HTERT RPE-1 (cell line): ENCODE measurements around the gene PPIL6.
"Not testable (repeated sequence)": the region's sequence is repeated elsewhere in the genome, so short reads cannot be mapped to it uniquely, and the experiment has no call there.

Experiments used
- in situ Hi-C: fragments of 300-500 bp; cut with MboI; formaldehyde crosslinking; loops from 4 replicates; pipeline ENCODE4 v1.14.3; 2020; ENCODE audit warnings: low sequenced_read_pairs

The PPIL6 gene

DNA sequence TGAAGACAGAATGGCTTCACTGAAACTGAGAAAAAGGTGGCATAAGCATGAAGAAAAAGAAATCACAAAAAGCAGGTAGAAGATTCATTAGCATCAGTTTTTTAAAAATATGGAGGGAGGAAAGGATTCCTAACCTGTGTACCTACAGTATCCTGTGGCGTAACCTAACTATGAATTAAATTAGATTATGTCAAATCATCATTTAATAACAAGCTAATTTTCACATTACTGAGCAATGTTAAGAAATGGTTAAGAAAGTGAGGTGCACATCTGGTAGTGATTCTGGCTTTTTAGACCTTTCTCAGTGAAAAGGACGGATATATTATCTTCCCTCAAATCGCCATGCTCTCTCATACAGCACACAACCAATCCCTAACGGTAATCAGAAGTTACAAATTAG, 70.7 kb downstream of the PPIL6 start:
- in situ Hi-C loops: no loop called here

DNA sequence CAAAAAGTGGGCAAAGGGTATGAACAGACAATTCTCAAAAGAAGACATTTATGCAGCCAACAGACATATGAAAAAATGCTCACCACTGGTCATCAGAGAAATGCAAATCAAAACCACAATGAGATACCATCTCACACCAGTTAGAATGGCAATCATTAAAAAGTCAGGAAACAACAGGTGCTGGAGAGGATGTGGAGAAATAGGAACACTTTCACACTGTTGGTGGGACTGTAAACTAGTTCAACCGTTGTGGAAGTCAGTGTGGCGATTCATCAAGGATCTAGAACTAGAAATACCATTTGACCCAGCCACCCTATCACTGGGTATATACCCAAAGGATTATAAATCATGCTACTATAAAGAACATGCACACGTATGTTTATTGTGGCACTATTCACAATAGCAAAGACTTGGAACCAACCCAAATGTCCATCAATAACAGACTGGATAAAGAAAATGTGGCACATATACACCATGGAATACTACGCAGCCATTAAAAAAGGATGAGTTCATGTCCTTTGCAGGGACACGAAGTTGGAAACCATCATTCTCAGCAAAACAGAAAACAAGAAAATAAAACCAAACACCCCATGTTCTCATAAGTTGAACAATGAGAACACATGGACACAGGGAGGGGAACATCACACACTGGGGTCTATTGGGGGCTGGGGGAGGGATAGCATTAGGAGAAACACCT, 75.9 kb downstream of the PPIL6 start:
- in situ Hi-C loops: not testable (repeated sequence)

DNA sequence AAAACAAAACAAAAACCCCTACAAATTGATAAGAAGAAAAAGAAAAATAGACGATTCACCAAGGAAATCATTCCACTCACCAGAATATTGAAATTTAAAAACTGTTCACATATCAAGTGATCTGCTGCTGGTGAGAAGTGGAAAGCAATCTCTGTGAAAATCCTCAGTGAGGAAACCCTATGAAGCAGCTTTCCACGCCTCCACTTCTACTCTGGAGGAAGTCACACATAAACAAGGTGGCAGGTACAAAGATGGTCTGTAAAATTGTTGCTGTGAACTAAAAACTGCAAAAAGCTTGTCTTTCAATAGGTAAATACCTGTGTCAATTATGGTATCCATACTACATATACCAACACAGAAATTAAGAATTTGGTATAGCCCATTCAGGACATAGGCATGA, 76.7 kb downstream of the PPIL6 start:
- in situ Hi-C loops: no loop called here

DNA sequence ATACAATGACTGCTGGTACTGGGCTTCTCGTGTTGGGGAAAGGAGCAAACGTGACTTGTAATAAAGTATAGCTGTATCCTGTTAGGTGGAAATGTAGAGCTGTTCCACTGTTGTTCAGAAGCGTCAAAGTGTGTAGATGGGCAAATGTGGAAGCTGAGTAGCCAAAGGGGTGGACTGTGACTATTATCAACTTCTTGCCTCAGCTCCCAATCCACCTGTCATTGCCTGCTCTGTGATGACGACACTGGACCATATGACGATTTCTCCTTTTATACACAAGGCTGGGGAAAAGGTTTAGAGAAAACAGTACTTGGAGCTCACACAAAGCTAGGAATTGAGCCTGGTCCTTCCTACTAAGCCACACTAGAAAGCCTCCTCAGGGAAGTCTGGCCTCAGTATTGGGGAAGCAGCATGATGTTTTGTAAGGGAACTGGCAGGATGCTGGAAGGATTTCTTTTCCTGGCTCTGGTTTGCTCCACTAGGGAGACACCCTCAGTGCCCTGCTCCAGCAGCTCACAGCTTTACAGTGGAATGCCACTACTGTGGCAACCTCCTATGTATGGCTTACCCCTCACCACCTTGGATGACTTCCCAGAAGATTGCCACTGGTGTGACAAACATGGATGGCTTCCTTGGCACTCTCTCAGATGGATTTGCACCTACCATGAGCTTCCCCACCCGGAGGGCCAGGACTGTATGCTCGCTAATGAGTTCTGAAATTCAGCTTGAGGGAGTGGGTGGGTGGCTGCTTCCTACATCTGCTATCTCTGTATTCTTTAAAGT, 78.1 kb downstream of the PPIL6 start:
- in situ Hi-C loops: no loop called here

DNA sequence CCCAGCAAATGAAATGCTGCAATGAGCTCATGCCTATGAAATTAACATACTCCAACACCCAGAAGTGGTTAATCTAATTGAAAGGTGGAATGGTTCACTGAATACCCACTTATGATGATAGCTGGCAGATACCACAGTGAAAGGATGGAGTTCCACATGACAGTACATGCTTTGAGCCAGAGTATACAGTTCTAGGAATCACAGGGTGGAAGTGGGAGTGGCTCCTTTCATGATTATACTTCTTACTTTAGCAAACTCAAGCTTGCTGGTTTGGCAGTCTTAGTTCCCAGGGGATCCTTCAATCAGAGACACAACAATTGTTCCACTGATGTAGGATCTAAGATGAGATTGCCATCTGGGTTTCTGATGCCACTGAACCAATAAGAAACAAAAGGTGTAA, 79.6 kb downstream of the PPIL6 start:
- in situ Hi-C loops: no loop called here

DNA sequence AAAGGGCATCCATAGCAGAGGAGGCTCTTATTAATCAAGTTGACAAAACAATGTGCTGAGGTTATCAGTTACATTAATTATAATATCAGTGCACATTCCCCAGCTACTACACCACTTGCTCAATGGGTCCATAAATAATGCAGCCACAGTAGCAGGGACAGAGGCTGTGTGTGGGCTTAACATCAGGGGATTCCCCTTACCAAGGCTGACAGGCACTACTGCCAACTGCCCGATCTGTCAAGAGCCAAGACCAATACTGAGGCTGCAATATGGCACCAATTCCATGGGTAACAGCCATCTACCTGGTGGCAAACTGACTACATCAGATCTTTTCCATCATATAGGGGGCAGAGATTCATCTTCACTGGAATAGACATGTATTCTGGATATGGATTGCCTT, 80.1 kb downstream of the PPIL6 start:
- in situ Hi-C loops: no loop called here

GRCh38 chr6:109359248-109359647, 81.2 kb downstream of the PPIL6 start:
- in situ Hi-C loops: no loop called here

GRCh38 chr6:109358204-109358603, 82.2 kb downstream of the PPIL6 start:
- in situ Hi-C loops: no loop called here

- in situ Hi-C loops: no loop called here
Observed at GRCh38 chr6:109356237-109356636, 84.2 kb downstream of the PPIL6 start.

DNA sequence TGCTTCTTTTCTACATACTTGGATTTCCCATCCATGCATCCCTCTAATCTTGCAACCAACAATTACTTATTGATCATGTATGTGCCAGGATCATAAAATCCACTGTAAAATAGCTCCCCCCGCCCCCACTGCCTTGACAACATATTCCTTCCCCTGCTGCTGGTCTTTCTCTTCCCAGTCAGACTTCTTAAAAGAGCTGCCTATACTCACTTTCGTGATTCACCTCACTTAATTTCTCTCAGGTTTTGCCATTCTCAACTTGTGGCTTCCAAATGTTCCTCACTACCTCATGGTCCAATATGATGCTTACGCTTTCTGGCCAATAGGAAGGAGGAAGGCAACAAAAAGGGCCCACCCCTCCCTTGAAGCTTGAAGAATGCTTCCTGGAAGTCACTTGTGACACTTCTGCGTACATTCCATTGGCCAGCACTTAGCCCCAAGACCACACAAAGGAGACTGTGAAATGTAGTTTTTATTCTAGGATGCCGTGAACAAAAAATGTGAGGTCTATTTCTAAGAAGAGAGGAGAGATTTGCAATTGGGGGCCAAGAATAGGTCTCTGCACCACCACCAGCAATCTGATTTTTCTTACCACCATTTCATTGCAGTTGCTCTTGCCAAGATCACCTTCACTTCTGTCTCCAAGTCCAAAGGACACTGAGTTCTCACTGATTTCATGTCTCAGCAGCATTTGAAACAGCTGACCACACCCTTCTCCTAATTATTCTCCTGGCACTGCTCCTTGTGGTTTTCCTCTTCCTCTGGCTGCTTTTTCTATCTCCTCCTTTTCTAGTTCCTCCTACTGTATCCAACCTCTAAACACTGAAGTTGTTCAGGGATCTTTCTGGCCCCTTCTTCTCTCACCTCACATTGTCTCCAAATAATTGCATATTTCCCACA, 88.9 kb downstream of the PPIL6 start:
- in situ Hi-C loops: no loop called here

DNA sequence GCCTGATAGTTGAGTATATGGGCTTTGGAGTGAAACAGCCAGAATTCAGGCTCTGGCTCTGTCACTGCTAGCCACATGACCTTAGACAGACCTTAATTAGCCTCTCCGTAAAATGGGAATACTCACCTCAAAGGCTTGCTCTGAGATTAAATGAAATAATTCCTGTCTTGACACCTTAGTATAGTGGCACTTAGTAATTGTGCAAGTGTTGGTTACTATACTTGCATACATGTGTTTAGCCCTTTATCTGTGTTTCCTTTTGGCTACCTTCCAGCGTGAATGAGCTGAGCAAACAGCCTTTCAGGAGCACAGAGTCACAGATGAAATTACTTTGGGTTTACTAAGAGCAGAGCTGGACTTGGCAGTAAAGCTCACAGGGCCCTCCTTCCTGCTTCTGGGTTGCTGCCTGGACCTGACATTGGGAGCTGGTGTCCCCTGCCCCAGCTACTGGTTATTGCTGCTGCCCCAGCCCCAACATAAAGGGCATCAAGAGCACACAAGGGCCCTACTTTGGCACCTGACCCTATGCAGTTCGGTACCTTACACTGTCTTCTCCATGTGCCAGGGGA, 90.9 kb downstream of the PPIL6 start:
- in situ Hi-C loops: no loop called here

GRCh38 chr6:109348226-109348625, 92.2 kb downstream of the PPIL6 start:
- in situ Hi-C loops: no loop called here

DNA sequence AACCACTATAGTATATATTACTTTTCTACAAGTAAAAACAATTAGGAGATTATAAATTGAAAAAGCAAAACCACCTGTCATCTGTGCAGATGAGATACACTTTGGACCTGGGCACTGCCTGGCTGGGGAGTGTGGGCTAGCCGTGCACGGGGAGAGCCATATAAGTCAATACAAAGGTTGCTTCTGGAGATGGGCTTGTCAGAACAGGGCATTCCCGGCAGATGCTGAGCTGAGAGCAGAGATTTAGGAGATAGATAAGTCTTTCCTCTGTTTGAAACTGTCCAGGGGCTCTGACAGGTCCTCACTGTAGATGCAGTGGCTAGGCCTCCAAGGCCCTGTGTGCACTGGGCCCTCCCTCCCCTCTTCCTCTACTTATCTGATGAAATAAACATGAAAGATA, 92.6 kb downstream of the PPIL6 start:
- in situ Hi-C loops: no loop called here

- in situ Hi-C loops: no loop called here
Observed at GRCh38 chr6:109345986-109346385, 94.4 kb downstream of the PPIL6 start.

DNA sequence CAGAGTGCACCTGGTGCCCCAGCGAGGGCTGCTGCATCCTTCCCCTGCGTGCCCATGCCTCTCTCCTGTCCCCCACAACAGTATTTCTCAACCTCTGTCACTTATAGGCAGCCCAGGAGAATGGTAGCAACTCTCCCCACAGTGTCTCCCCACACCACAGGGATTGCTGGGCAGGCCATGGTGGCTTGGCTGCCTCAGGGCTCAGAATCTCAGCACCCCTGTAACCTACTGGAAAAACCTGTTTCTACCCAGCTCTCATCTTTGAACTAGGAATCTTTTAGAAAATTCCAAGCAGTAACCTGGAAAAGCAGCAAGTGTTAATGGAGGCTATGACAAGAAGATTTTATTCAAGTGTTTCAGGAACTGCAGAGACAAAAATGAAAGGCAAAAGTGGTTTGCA, 96.2 kb downstream of the PPIL6 start:
- in situ Hi-C loops: no loop called here

DNA sequence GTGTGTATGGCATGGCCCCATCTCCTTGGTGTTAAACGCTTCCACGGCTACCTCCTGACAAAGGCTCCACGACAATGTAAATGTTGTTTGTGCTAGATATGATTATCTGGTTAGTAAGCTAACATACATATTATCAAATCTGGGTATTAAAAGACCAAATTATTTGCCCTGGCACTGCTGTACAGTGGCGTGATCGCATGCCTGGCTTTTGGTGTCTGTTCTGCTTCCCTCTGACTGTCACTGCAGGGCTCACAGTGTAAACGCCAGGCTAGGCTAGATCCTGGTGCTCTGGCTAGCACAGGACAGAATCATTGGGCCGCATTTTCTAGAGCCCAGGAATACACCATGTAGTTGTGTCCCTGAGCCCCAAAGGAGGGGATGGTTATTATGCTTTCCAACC, 96.9 kb downstream of the PPIL6 start:
- in situ Hi-C loops: no loop called here

GRCh38 chr6:109342911-109343310, 97.5 kb downstream of the PPIL6 start:
- in situ Hi-C loops: no loop called here

GRCh38 chr6:109342506-109342905, 97.9 kb downstream of the PPIL6 start:
- in situ Hi-C loops: no loop called here

DNA sequence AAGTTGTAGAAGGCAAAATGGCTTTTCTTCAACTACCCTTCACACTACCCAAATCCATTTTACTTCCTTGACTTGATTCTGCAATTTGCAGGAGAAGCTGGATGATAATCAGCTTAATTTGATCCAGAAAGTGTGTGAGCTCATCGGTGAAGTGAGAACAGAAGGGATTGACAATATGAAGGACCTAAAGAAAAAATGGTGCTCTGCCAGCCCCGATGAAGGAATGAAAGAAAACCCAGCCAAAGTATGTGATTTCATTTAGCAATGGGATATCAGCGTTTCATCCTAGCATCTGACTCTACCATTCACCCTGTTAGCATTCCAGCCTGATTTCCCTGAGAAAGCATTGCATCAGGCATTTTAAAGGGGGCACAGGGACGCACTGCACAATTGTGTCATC, 99.6 kb downstream of the PPIL6 start:
- in situ Hi-C loops: no loop called here
